Measurements from ENCODE around the gene FRAT1.

FRAT1 gene

GRCh38 chr10:97307866-97308780, 10.9 kb upstream of the FRAT1 start:
- in situ Hi-C loops (cut with HindIII; ENCODE audit: low sequenced_read_pairs) = no loop called here

- in situ Hi-C loops (cut with HindIII; ENCODE audit: low sequenced_read_pairs) = no loop called here
Observed at GRCh38 chr10:97311111-97311626, 7.9 kb upstream of the FRAT1 start.

GRCh38 chr10:97312897-97313296, 6.2 kb upstream of the FRAT1 start:
- in situ Hi-C loops (cut with HindIII; ENCODE audit: low sequenced_read_pairs) = no loop called here

- in situ Hi-C loops (cut with HindIII; ENCODE audit: low sequenced_read_pairs) = no loop called here
Observed at GRCh38 chr10:97314671-97315070, 4.4 kb upstream of the FRAT1 start.

GRCh38 chr10:97319671-97320479, 804 bp downstream of the FRAT1 start:
- in situ Hi-C loops (cut with HindIII; ENCODE audit: low sequenced_read_pairs) = no loop called here

GRCh38 chr10:97320480-97321031, 1.5 kb downstream of the FRAT1 start:
- in situ Hi-C loops (cut with HindIII; ENCODE audit: low sequenced_read_pairs) = no loop called here

GRCh38 chr10:97321032-97321803, 2.1 kb downstream of the FRAT1 start:
- in situ Hi-C loops (cut with HindIII; ENCODE audit: low sequenced_read_pairs) = no loop called here

- in situ Hi-C loops (cut with HindIII; ENCODE audit: low sequenced_read_pairs) = no loop called here
Observed at GRCh38 chr10:97321804-97322190, 2.7 kb downstream of the FRAT1 start.

GRCh38 chr10:97323501-97323900, 4.4 kb downstream of the FRAT1 start:
- in situ Hi-C loops (cut with HindIII; ENCODE audit: low sequenced_read_pairs) = no loop called here

GRCh38 chr10:97325754-97326153, 6.7 kb downstream of the FRAT1 start:
- in situ Hi-C loops (cut with HindIII; ENCODE audit: low sequenced_read_pairs) = no loop called here

GRCh38 chr10:97327348-97328294, 8.6 kb downstream of the FRAT1 start:
- in situ Hi-C loops (cut with HindIII; ENCODE audit: low sequenced_read_pairs) = no loop called here

GRCh38 chr10:97328646-97329453, 9.8 kb downstream of the FRAT1 start:
- in situ Hi-C loops (cut with HindIII; ENCODE audit: low sequenced_read_pairs) = no loop called here

GRCh38 chr10:97329766-97330165, 10.7 kb downstream of the FRAT1 start:
- in situ Hi-C loops (cut with HindIII; ENCODE audit: low sequenced_read_pairs) = no loop called here

GRCh38 chr10:97331153-97331703, 12.2 kb downstream of the FRAT1 start:
- in situ Hi-C loops (cut with HindIII; ENCODE audit: low sequenced_read_pairs) = no loop called here

GRCh38 chr10:97332591-97333350, 13.7 kb downstream of the FRAT1 start:
- in situ Hi-C loops (cut with HindIII; ENCODE audit: low sequenced_read_pairs) = no loop called here

GRCh38 chr10:97333351-97333600, 14.2 kb downstream of the FRAT1 start:
- in situ Hi-C loops (cut with HindIII; ENCODE audit: low sequenced_read_pairs) = no loop called here

GRCh38 chr10:97333601-97334369, 14.7 kb downstream of the FRAT1 start:
- in situ Hi-C loops (cut with HindIII; ENCODE audit: low sequenced_read_pairs) = no loop called here

Data from endothelial cell of hepatic sinusoid (primary cell).